ENCODE results near the gene NFE2L1.
"Not testable (repeated sequence)": the region's sequence is repeated elsewhere in the genome, so short reads cannot be mapped to it uniquely, and the experiment has no call there.

NFE2L1 gene

DNA sequence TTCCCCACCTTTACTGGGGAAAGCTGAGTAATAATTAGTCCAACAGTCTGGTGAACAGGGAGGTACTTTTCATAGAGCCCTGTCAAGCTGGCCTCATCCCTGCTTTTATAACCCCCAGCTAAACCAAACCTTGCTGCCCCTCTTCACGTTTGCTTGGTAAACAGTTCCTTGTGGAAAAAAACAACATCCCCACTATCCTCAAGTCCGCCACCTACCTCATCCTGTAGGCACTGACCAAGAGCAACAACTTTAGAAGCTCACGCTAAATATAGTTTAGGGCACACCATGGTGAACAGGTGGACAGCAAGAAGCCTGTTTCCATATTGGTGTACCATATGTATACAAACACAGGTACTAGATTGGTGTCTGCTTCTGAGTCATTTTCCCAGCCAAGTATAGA, 16.5 kb downstream of the NFE2L1 start:
- POLR2A ChIA-PET, result interaction anchor here (2.8 to 3.5 kb wide), 2 partner anchors 11 to 16 kb away, joined by 7 to 20 read pairs; partner anchors contain the start of gene NFE2L1
- DNase-seq (ENCODE audit: extremely low spot score), result no peak
- TF ChIP-seq ARNT (IDR thresholded peaks at IDR 0.05), result no peak
- TF ChIP-seq ELF4 (IDR thresholded peaks at IDR 0.05), result no peak
- no peak for TF ChIP-seq FOXK2 (IDR thresholded peaks at IDR 0.05)
- CTCF ChIA-PET, result interaction anchor here (0.6 to 1.8 kb wide), 2 partner anchors 10 to 39 kb away, joined by 3 to 6 read pairs; no protein-coding TSS in a partner anchor

DNA sequence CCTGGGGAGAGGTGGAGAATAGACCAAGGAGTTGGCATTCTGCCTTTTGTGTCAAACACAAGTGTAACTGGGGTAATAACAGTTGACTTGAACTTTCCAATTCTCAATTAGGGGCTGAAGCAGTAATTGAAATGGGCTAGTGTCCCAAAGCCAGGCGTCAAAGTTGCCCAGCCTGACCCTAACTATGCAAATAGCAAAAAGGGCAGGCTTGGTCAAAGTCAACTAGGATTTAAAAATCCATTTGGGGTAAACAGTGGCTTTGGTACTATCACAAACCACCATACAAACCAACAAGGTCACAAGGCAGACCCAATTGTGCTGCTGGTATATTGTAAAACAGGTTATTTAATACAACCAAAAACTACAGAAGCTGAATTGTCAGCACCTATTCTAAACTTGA, 18.0 kb downstream of the NFE2L1 start:
- CTCF ChIA-PET, result interaction anchor here (0.6 kb wide), 1 partner anchor 40 kb away, joined by 5 read pairs; no protein-coding TSS in a partner anchor
- POLR2A ChIA-PET, result interaction anchor here (0.9 to 3.5 kb wide), 3 partner anchors 8 to 18 kb away, joined by 3 to 20 read pairs (median 7); partner anchors contain the start of gene NFE2L1
- DNase-seq (ENCODE audit: extremely low spot score), result no peak
- TF ChIP-seq SUZ12 (IDR thresholded peaks at IDR 0.05) (no peak), ARNT (IDR thresholded peaks at IDR 0.05) (no peak), L3MBTL2 (conservative IDR thresholded peaks at IDR 0.05) (no peak), LEF1 (IDR thresholded peaks at IDR 0.05; ENCODE audit: borderline replicate concordance) (no peak), FOXA1 (IDR thresholded peaks at IDR 0.05) (no peak), FOXK2 (IDR thresholded peaks at IDR 0.05) (no peak), BHLHE40 (IDR thresholded peaks at IDR 0.05; ENCODE audit: borderline replicate concordance) (no peak), HDGF (IDR thresholded peaks at IDR 0.05; ENCODE audit: borderline replicate concordance) (no peak), ELF4 (IDR thresholded peaks at IDR 0.05) (no peak)

DNA sequence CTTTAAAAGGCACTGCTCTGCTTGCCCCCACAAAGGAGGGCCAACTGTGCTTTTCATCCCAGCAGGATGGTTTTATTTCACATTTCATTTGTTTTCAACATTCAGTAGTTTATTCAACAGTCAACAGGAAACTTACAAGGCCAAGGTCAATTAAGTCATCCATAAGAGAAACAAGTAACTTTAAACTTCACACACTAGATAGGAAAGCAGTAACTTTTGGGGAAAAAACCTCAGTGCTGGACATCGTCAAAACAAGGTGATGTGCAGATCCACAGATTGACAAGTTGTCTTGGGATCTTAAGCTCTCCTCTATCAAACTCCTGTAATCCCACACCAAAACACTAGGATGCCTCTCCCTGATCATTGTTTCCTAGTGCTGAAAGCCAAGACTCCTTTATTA, 18.5 kb downstream of the NFE2L1 start:
- ChIA-PET CTCF (interaction anchor here (0.6 to 2.6 kb wide), 4 partner anchors 8 to 40 kb away, joined by 3 to 15 read pairs (median 4); no protein-coding TSS in a partner anchor), POLR2A (interaction anchor here (0.9 to 3.5 kb wide), 3 partner anchors 8 to 18 kb away, joined by 3 to 20 read pairs (median 7); partner anchors contain the start of gene NFE2L1)
- TF ChIP-seq FOXK2 (IDR thresholded peaks at IDR 0.05), result no peak
- no peak for TF ChIP-seq SP1 (IDR thresholded peaks at IDR 0.05)
- no peak for TF ChIP-seq ARNT (IDR thresholded peaks at IDR 0.05)
- no peak for TF ChIP-seq LEF1 (IDR thresholded peaks at IDR 0.05; ENCODE audit: borderline replicate concordance)
- TF ChIP-seq FOXM1 (IDR thresholded peaks at IDR 0.05; ENCODE audit: borderline replicate concordance), result no peak
- no peak for TF ChIP-seq L3MBTL2 (conservative IDR thresholded peaks at IDR 0.05)
- no peak for TF ChIP-seq SUZ12 (IDR thresholded peaks at IDR 0.05)
- no peak for TF ChIP-seq HDGF (IDR thresholded peaks at IDR 0.05; ENCODE audit: borderline replicate concordance)
- TF ChIP-seq FOXA1 (IDR thresholded peaks at IDR 0.05), result no peak
- no peak for DNase-seq (ENCODE audit: extremely low spot score)

DNA sequence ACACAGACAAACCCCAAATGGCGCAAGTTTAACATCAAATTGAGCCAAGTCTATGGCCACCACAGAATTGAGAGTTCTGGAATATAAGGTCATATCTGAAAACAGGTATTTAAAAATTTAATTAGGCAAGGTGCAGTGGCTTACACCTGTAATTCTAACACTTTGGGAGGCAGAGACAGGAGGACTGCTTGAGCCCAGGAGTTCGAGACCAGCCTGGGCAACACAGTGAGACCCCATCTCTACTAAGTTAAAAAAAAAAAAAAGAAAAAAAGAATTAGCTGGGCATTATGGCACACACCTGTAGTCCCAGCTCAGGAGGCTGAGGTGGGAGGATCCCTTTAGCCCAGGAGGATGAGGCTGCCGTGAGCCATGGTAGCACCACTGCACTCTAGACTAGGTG, 19.1 kb downstream of the NFE2L1 start:
- CTCF ChIA-PET, result interaction anchor here (0.6 to 2.6 kb wide), 4 partner anchors 9 to 37 kb away, joined by 3 to 15 read pairs (median 4); no protein-coding TSS in a partner anchor
- POLR2A ChIA-PET, result interaction anchor here (0.9 to 3.5 kb wide), 3 partner anchors 9 to 19 kb away, joined by 3 to 20 read pairs (median 7); partner anchors contain the start of gene NFE2L1
- no peak for TF ChIP-seq L3MBTL2 (conservative IDR thresholded peaks at IDR 0.05)
- TF ChIP-seq FOXM1 (IDR thresholded peaks at IDR 0.05; ENCODE audit: borderline replicate concordance), result no peak
- no peak for TF ChIP-seq ELF4 (IDR thresholded peaks at IDR 0.05)
- no peak for TF ChIP-seq HDGF (IDR thresholded peaks at IDR 0.05; ENCODE audit: borderline replicate concordance)
- no peak for TF ChIP-seq BHLHE40 (IDR thresholded peaks at IDR 0.05; ENCODE audit: borderline replicate concordance)
- TF ChIP-seq FOXA1 (IDR thresholded peaks at IDR 0.05), result no peak
- TF ChIP-seq, protein P1, sequence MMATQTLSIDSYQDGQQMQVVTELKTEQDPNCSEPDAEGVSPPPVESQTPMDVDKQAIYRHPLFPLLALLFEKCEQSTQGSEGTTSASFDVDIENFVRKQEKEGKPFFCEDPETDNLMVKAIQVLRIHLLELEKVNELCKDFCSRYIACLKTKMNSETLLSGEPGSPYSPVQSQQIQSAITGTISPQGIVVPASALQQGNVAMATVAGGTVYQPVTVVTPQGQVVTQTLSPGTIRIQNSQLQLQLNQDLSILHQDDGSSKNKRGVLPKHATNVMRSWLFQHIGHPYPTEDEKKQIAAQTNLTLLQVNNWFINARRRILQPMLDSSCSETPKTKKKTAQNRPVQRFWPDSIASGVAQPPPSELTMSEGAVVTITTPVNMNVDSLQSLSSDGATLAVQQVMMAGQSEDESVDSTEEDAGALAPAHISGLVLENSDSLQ (IDR thresholded peaks at IDR 0.05), result no peak
- no peak for TF ChIP-seq CTBP1 (IDR thresholded peaks at IDR 0.05; ENCODE audit: borderline replicate concordance)
- TF ChIP-seq ARNT (IDR thresholded peaks at IDR 0.05), result no peak
- TF ChIP-seq FOXK2 (IDR thresholded peaks at IDR 0.05), result no peak
- no peak for TF ChIP-seq TARDBP (IDR thresholded peaks at IDR 0.05)
- TF ChIP-seq LEF1 (IDR thresholded peaks at IDR 0.05; ENCODE audit: borderline replicate concordance), result no peak
- TF ChIP-seq SP1 (IDR thresholded peaks at IDR 0.05), result no peak
- no peak for TF ChIP-seq NFRKB (IDR thresholded peaks at IDR 0.05)
- TF ChIP-seq ZNF384 (IDR thresholded peaks at IDR 0.05), result no peak
- no peak for TF ChIP-seq SUZ12 (IDR thresholded peaks at IDR 0.05)

DNA sequence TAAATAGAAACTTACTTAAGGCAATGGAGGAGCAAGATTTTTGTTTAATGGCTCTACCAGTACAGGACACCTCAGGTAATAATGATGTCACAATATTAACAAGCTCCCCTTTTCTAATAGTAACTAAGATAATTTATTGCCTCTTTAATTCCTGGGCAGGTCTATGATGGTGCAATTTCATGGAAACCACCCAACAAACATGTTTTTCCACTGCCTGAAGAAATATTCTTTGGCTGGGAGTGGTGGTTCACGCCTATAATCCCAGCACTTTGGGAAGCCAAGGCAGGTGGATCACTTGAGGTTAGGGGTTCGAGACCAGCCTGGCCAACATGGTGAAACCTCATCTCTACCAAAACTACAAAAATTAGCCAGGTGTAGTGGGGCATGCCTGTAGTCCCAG, 19.6 kb downstream of the NFE2L1 start:
- POLR2A ChIA-PET, result interaction anchor here (0.8 to 2.5 kb wide), 3 partner anchors 10 to 33 kb away, joined by 3 to 14 read pairs (median 7); partner anchors contain the start of genes CBX1 and NFE2L1
- CTCF ChIA-PET, result interaction anchor here (0.7 to 2.6 kb wide), 7 partner anchors 10 to 43 kb away, joined by 3 to 15 read pairs (median 4); no protein-coding TSS in a partner anchor
- DNase-seq (ENCODE audit: extremely low spot score), result not testable (repeated sequence)

More for the DNA sequence above, 19.1 kb downstream of the NFE2L1 start:
- no peak for DNase-seq (ENCODE audit: extremely low spot score)

DNA sequence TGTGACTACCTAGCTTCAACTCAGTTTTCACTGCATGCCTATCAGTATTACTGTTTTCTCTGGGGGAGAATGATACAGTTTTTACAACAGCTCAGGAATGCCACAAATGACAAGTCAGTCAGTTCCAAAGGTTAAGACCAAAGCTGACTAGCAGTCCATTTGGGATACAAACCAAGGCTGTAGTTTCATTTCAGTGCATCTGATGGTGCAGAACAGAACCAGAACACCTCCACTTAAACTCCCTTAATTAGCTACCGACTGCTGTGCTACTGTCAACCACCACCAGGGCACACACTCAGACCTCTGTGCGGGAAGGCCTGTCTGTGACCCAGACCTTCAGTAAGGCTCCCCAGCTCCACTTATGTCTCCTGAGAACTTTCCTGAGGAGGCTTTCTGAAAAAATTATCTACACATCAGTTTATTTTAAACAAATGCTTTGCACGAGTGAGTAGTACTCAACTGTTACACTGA, 20.4 kb downstream of the NFE2L1 start:
- CTCF ChIA-PET, result interaction anchor here (0.7 to 2.6 kb wide), 9 partner anchors 11 to 43 kb away, joined by 3 to 15 read pairs (median 4); no protein-coding TSS in a partner anchor
- peak; percentile 58 for DNase-seq (ENCODE audit: extremely low spot score)
- TF ChIP-seq ARNT (IDR thresholded peaks at IDR 0.05) (no peak), SP1 (IDR thresholded peaks at IDR 0.05) (no peak), LEF1 (IDR thresholded peaks at IDR 0.05; ENCODE audit: borderline replicate concordance) (no peak)
- POLR2A ChIA-PET, result interaction anchor here (0.8 to 2.5 kb wide), 4 partner anchors 10 to 32 kb away, joined by 3 to 14 read pairs (median 6); partner anchors contain the start of genes CBX1 and NFE2L1

DNA sequence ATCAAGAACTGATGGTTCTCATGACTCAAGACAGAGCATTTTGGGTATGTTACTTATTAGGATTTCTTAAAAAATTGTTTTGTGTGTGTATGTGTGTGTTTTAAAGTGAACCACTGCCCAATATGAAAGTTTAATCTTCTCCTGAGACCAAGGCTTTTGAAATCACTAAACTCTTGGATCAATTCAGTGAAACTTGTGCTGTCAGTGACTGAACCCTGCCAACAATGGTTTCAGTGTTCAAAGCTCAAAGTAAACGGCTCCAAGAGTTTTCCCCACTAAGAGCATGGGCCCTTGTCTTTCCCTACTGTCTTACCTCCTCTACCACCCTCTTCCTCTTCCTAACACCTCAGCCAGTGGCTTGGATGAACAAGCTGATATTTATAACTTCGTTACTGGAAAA, 22.0 kb downstream of the NFE2L1 start:
- TF ChIP-seq SP1 (IDR thresholded peaks at IDR 0.05), result no peak
- no peak for TF ChIP-seq TARDBP (IDR thresholded peaks at IDR 0.05)
- no peak for TF ChIP-seq FOXM1 (IDR thresholded peaks at IDR 0.05; ENCODE audit: borderline replicate concordance)
- TF ChIP-seq FOXA1 (IDR thresholded peaks at IDR 0.05), result no peak
- TF ChIP-seq ZNF384 (IDR thresholded peaks at IDR 0.05), result no peak
- TF ChIP-seq, protein P1 (IDR thresholded peaks at IDR 0.05), result no peak
- TF ChIP-seq FOXK2 (IDR thresholded peaks at IDR 0.05), result no peak
- no peak for TF ChIP-seq ELF4 (IDR thresholded peaks at IDR 0.05)
- no peak for TF ChIP-seq SUZ12 (IDR thresholded peaks at IDR 0.05)
- TF ChIP-seq HDGF (IDR thresholded peaks at IDR 0.05; ENCODE audit: borderline replicate concordance), result no peak
- TF ChIP-seq CTBP1 (IDR thresholded peaks at IDR 0.05; ENCODE audit: borderline replicate concordance), result no peak
- TF ChIP-seq BHLHE40 (IDR thresholded peaks at IDR 0.05; ENCODE audit: borderline replicate concordance), result no peak
- TF ChIP-seq LEF1 (IDR thresholded peaks at IDR 0.05; ENCODE audit: borderline replicate concordance), result no peak
- TF ChIP-seq L3MBTL2 (conservative IDR thresholded peaks at IDR 0.05), result no peak
- no peak for TF ChIP-seq NFRKB (IDR thresholded peaks at IDR 0.05)
- TF ChIP-seq ARNT (IDR thresholded peaks at IDR 0.05), result no peak
- CTCF ChIA-PET, result no interaction called here
- POLR2A ChIA-PET, result no interaction called here
- no peak for DNase-seq (ENCODE audit: extremely low spot score)
